ENCODE results near the gene SLC35E2B.
"Not testable (repeated sequence)": the region's sequence is repeated elsewhere in the genome, so short reads cannot be mapped to it uniquely, and the experiment has no call there.

DNA sequence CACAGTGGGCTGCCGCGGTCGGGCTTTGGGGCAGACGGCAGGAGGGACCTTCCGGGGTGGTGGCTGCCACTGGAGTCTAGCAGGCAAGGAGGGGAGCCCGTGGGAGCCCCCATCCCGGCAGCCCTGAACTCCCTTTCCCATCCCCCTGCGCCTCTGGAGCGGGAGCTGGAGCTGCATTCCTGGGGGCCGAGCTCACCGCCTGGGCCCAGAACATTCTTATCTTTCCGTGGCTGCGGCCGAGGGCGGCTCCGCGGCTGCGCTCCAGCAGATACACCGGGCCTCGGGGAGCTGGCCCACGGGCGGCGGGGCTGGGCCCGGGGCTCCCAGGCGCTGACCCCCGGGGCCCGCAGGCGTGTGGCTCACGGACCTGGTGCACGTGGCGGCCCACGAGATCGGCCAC is 8.0 kb upstream of the SLC35E2B start:
- TF ChIP-seq CTCF (IDR thresholded peaks at IDR 0.05; ENCODE audit: low read depth, low read length, missing input control); JUND (IDR thresholded peaks at IDR 0.05): not testable (repeated sequence)

Measured in liver (tissue), 3 donors.